GM12875 (cell line): ENCODE measurements around the gene KCTD5.

Experiments used
- H3K4me3 ChIP-seq: one replicate; pipeline ENCODE4 v1.5.1; 2011; ENCODE audit warnings: low read depth, low read length, control low read depth
- TF ChIP-seq, protein P1 (sequence below): IDR thresholded peaks from 2 replicates; pipeline ENCODE4 v1.5.1; 2011; ENCODE audit warnings: low read depth, mild to moderate bottlenecking, control low read depth, inconsistent platforms, low read length, moderate library complexity, borderline replicate concordance; ENCODE audit not compliant: insufficient read depth

KCTD5 gene

DNA sequence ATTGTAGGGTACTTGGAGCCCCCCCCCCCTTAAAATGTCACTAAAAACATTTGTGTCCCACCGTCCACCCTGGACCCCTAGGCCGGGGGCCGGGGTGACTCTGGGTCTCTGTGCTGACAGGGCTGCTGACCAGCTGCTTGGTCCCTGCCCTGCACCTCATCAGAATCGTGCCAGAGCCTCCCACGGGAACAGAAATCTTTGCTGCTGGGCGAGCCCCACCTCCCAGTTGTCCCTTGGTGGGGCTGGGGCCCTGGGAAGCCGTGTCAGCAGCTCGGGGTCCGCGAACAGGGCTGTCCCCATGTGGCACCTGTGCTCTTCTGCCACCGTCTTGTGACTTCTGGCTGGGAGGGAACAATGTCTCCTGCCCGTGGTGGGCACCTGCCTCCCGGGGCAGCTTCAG lies 18.5 kb downstream of the KCTD5 start:
- no peak overlapping the region for H3K4me3 ChIP-seq
- TF ChIP-seq, protein P1, sequence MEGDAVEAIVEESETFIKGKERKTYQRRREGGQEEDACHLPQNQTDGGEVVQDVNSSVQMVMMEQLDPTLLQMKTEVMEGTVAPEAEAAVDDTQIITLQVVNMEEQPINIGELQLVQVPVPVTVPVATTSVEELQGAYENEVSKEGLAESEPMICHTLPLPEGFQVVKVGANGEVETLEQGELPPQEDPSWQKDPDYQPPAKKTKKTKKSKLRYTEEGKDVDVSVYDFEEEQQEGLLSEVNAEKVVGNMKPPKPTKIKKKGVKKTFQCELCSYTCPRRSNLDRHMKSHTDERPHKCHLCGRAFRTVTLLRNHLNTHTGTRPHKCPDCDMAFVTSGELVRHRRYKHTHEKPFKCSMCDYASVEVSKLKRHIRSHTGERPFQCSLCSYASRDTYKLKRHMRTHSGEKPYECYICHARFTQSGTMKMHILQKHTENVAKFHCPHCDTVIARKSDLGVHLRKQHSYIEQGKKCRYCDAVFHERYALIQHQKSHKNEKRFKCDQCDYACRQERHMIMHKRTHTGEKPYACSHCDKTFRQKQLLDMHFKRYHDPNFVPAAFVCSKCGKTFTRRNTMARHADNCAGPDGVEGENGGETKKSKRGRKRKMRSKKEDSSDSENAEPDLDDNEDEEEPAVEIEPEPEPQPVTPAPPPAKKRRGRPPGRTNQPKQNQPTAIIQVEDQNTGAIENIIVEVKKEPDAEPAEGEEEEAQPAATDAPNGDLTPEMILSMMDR, result no peak

DNA sequence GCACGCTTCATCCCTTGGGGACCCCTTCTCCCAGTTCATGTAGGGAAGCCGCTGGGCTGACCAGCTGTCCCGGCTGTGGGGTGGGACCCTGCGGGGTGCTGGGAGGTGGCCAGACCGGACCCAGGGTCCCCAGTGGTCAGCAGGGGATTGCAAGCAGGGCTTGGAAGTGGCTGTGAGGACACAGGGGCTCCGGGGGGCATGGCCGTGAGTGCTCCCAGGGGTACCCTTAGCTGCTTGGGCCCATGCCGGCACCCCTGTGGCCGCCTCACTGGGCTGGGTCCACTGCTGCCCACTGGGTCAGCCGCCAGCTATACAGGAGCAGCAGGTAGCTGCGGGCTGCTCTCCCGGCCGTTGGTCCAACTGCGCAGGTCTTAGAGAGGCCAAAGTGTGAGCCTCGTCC lies 18.9 kb downstream of the KCTD5 start:
- no peak overlapping the region for H3K4me3 ChIP-seq
- TF ChIP-seq, protein P1, result no peak

DNA sequence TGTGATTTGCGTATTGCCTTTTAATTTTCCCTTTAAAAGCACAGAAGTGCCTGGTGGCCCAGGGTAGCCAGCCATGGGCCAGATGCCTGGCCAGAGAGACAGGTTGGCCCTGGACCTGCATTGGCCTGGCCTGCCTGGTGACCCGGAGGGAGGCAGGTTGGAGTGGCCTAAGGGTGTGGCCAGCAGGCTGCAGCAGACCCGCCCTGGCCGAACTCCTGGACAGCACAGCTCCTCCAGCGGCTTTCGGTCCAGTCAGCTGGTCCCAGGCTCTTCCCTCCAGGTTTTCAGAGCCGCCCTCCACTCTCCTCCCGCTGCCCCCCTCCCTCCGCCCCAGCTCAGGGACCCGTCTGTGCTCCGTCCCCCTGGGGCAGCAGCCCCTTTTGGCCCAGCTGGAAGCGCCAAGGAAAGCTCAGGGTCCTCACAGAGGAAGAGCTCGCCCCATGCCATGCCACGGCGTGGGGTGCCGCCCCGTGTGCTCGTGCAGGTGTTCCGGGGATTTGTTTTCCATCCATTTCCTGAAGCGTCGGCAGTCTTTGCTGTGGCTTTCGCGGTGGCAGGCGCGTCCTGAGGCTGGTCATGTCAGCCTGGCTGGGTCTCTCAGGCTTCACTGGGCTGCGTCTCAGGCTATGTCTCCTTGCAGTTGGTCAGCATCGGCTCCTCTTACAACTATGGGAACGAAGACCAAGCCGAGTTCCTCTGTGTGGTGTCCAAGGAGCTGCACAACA lies 19.6 kb downstream of the KCTD5 start:
- no peak overlapping the region for H3K4me3 ChIP-seq
- TF ChIP-seq, protein P1, result no peak

DNA sequence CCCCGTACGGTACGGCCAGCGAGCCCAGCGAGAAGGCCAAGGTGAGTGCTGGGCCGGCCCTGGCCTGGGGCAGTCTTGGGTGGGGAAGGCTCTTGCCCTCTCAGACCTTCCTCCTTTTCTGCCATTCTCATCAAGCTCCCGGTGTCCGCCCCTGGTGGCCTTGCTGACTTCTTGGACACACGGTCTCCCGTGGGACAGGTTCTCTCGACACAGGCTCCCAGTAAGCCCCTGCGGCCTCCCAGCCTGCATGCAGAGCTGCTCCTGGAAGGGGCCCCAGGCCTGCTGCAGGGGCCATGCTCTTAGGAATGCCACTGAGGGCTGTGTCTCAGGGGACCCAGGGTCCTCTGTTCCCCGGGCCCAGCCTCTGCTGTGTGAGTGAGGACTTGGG lies 20.1 kb downstream of the KCTD5 start:
- TF ChIP-seq, protein P1, result no peak
- H3K4me3 ChIP-seq, result no peak overlapping the region

DNA sequence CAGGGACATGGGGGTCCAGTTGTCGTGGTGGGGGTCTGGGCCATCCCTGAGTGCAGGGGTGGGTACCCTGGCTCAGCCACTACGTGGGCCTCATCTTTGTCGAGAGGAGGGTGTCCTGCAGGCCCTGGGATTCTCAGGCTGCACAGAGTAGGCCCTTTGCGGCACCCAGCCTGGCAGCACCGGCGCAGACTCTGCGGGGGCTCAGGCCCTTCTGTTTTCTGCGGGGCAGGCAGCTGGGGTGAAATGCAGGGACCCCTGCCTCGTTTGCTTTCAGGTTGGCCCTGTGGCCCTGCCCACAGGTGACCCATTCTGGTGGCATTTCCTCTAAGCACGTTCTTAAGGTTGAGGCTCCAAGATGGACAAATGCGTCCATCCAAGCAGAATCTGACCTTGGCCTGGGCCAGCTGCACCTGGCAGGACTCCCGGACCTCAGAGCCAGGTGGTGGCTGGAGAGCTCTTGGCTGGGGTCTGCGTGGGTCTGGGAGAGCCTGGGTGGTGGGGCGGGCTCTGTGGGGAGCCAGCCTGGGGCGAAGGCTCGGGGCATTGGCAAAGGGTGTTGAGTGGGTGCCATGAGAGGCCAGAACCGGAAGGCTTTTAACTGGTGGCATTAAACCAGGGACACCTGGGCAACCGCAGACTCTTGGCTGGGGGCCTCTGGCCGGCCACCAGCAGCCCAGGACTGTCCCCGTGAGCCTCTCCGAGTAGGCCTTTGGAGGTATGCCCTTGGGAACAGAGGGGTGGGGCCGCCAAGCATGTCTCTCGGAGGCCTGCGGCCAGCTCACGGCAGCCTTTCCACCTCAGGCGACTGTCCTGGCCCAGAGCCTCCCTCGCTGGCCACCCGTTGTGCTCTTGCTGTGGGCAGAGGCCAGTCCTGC lies 20.8 kb downstream of the KCTD5 start:
- TF ChIP-seq, protein P1, result no peak

DNA sequence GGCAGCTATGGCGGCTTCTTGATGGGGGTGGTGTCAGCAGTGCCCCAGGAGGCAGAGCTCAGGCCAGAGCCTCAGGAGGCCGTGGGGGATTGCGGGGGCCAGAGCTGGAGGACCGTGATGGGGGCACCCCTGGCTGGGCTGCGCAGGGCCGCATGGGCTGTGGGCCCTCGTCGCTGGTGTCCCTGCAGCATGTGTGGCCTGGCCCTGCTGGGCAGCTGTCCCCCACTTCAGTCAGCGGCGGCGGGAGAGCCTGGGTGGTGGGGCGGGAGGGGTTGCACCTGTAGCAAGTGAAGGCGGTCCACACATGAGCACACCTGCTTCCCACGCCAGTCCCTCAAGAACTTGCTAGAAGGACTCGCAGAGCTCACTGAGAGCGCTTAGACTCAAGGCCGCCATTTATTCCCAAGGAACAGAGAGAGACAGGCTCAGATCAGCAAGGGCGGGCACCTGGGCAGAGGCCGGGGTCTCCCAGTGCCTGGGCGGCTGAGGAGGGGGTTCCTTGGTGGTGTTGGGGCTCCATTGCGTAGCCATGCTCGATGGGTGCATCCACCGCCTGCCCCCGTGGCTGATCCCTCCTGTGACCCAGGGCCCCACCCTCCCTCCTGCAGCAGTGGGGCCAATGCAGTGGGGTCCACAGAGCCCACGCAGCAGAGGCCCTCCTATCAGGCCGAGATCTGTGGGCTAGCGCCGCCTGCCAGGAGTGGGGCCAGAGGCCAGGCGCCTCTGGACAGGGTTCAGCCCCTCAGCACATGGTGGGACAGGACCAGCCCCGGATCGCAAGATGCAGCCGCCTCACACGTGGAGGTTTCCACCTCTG lies 22.1 kb downstream of the KCTD5 start:
- TF ChIP-seq, protein P1, result no peak
- H3K4me3 ChIP-seq, result no peak overlapping the region

More for the DNA sequence above, 20.8 kb downstream of the KCTD5 start:
- no peak overlapping the region for H3K4me3 ChIP-seq
